NCI-H146 treated with DMSO at 0.1 percent for 48 hours (cell line): Measurements from ENCODE around the gene TRIM65.

ENCODE experiments used
- DNase-seq: peaks from one replicate; lab custom pipeline; 2025; ENCODE audit not compliant: unreplicated experiment; lab: John Stamatoyannopoulos, UW

The TRIM65 gene

GRCh38 chr17:75839942-75840798 is 56.6 kb downstream of the TRIM65 start:
- DNase-seq: no peak
